ENCODE data around the gene NOL3. TPM values are rescaled to one million over a fixed set of nuclear protein-coding genes. Genes with fewer than 3 reads are reported as not detected.

NOL3 gene
- total and polyA plus RNA-seq, 2 of the 13 experiments (the other 11 are each of a cell fraction or from before 2014, with no cell fraction given): 5.7 to 20.5 TPM

DNA sequence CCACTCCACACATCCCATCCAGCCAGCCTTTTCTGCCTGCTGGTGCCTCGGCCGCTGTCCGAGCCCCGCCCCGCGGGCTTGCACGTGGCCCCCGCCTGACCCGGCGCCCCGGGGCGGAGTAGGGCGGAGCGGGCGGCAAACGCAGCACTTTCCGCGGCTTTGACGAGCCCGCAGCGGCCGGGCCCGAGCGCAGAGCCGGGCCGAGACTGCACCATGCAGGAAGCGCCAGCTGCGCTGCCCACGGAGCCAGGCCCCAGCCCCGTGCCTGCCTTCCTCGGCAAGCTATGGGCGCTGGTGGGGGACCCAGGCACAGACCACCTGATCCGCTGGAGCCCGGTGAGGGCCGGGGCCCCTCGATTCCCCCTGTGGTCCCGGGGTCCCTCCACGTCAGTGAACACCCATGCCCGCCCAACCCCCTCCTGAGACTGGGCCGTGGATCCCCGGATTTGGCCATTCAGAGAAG, 5.7 kb upstream of the NOL3 start, which contains the start of gene HSF4 (continued):
- TF ChIP-seq, protein P1, sequence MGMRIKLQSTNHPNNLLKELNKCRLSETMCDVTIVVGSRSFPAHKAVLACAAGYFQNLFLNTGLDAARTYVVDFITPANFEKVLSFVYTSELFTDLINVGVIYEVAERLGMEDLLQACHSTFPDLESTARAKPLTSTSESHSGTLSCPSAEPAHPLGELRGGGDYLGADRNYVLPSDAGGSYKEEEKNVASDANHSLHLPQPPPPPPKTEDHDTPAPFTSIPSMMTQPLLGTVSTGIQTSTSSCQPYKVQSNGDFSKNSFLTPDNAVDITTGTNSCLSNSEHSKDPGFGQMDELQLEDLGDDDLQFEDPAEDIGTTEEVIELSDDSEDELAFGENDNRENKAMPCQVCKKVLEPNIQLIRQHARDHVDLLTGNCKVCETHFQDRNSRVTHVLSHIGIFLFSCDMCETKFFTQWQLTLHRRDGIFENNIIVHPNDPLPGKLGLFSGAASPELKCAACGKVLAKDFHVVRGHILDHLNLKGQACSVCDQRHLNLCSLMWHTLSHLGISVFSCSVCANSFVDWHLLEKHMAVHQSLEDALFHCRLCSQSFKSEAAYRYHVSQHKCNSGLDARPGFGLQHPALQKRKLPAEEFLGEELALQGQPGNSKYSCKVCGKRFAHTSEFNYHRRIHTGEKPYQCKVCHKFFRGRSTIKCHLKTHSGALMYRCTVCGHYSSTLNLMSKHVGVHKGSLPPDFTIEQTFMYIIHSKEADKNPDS (CRISPR knock-in tag; IDR thresholded peaks at IDR 0.05): no peak
- TF ChIP-seq GLI4 (CRISPR knock-in tag; IDR thresholded peaks at IDR 0.05; ENCODE audit: borderline replicate concordance) (peak; percentile 73; the same call in 1 of the 2 replicates), ZFYVE20 (CRISPR knock-in tag; IDR thresholded peaks at IDR 0.05; ENCODE audit: borderline replicate concordance, low read depth) (0 out of 2 replicates have a peak, but pooled peaks have one; percentile 51), KLF15 (CRISPR knock-in tag; IDR thresholded peaks at IDR 0.05; ENCODE audit: borderline replicate concordance) (no peak), NCOR1 (IDR thresholded peaks at IDR 0.05; ENCODE audit: borderline replicate concordance, low read length) (no peak), HIC2 (CRISPR knock-in tag; IDR thresholded peaks at IDR 0.05; ENCODE audit: low read depth) (no peak), ATF4 (CRISPR knock-in tag; IDR thresholded peaks at IDR 0.05) (peak in 1 of 2 experiments; percentile 75; a peak in 2 of 4 replicates), LCORL (IDR thresholded peaks at IDR 0.05) (no peak), LCORL (CRISPR knock-in tag; IDR thresholded peaks at IDR 0.05) (peak; percentile 62; the same call in 1 of the 2 replicates), BHLHE40 (IDR thresholded peaks at IDR 0.05; ENCODE audit: low read length) (peak; percentile 93), RXRA (CRISPR knock-in tag; IDR thresholded peaks at IDR 0.05) (peak; percentile 54; the same call in 1 of the 2 replicates), CCDC6 (CRISPR knock-in tag; IDR thresholded peaks at IDR 0.05) (peak; percentile 86), ZNF580 (CRISPR knock-in tag; IDR thresholded peaks at IDR 0.05; ENCODE audit: borderline replicate concordance, low read depth) (peak; percentile 82; the same call in 1 of the 2 replicates), MED1 (CRISPR knock-in tag; IDR thresholded peaks at IDR 0.05) (peak; percentile 89), HDAC1 (CRISPR knock-in tag; IDR thresholded peaks at IDR 0.05) (peak; percentile 91), NFE2L1 (CRISPR knock-in tag; IDR thresholded peaks at IDR 0.05; ENCODE audit: borderline replicate concordance) (no peak)
- TF ChIP-seq, protein P2, sequence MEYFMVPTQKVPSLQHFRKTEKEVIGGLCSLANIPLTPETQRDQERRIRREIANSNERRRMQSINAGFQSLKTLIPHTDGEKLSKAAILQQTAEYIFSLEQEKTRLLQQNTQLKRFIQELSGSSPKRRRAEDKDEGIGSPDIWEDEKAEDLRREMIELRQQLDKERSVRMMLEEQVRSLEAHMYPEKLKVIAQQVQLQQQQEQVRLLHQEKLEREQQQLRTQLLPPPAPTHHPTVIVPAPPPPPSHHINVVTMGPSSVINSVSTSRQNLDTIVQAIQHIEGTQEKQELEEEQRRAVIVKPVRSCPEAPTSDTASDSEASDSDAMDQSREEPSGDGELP (IDR thresholded peaks at IDR 0.05; ENCODE audit: borderline replicate concordance, low read depth): 0 out of 2 replicates have a peak, but pooled peaks have one; percentile 36
- TF ChIP-seq, protein P3, sequence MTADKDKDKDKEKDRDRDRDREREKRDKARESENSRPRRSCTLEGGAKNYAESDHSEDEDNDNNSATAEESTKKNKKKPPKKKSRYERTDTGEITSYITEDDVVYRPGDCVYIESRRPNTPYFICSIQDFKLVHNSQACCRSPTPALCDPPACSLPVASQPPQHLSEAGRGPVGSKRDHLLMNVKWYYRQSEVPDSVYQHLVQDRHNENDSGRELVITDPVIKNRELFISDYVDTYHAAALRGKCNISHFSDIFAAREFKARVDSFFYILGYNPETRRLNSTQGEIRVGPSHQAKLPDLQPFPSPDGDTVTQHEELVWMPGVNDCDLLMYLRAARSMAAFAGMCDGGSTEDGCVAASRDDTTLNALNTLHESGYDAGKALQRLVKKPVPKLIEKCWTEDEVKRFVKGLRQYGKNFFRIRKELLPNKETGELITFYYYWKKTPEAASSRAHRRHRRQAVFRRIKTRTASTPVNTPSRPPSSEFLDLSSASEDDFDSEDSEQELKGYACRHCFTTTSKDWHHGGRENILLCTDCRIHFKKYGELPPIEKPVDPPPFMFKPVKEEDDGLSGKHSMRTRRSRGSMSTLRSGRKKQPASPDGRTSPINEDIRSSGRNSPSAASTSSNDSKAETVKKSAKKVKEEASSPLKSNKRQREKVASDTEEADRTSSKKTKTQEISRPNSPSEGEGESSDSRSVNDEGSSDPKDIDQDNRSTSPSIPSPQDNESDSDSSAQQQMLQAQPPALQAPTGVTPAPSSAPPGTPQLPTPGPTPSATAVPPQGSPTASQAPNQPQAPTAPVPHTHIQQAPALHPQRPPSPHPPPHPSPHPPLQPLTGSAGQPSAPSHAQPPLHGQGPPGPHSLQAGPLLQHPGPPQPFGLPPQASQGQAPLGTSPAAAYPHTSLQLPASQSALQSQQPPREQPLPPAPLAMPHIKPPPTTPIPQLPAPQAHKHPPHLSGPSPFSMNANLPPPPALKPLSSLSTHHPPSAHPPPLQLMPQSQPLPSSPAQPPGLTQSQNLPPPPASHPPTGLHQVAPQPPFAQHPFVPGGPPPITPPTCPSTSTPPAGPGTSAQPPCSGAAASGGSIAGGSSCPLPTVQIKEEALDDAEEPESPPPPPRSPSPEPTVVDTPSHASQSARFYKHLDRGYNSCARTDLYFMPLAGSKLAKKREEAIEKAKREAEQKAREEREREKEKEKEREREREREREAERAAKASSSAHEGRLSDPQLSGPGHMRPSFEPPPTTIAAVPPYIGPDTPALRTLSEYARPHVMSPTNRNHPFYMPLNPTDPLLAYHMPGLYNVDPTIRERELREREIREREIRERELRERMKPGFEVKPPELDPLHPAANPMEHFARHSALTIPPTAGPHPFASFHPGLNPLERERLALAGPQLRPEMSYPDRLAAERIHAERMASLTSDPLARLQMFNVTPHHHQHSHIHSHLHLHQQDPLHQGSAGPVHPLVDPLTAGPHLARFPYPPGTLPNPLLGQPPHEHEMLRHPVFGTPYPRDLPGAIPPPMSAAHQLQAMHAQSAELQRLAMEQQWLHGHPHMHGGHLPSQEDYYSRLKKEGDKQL (CRISPR knock-in tag; IDR thresholded peaks at IDR 0.05; ENCODE audit: low read depth): peak; percentile 85
